ENCODE results near the gene LRMDA.

GRCh38 chr10:75825661-75826060 lies 394.2 kb downstream of the LRMDA start:
- TF ChIP-seq CTCF (IDR thresholded peaks at IDR 0.05) (no peak), EZH2 (IDR thresholded peaks at IDR 0.05; ENCODE audit: borderline replicate concordance, insufficient read depth, low read depth, low read length, poor library complexity, severe bottlenecking) (no peak)
